Psoas muscle (tissue), 8 donors: ENCODE results near the gene DCC. TPM values are rescaled to one million over a fixed set of nuclear protein-coding genes. Genes with fewer than 3 reads are reported as not detected.

Source experiments
- ATAC-seq, 4 donors: fragments of 200-7000 bp; cut with Tn5 transposase; one replicate each; pipeline ENCODE4 v1.9.1; 2020; ENCODE audit warnings: moderate library complexity in 3 of 4, mild to moderate bottlenecking in 2 of 4
- DNase-seq, 2 donors: peaks; one replicate each; pipeline ENCODE4 v3.0.0-alpha.2; 2020
- H3K27ac ChIP-seq: fragments of 200-600 bp; one replicate; pipeline ENCODE4 v1.8.0; 2022
- H3K27me3 ChIP-seq, 3 donors: fragments of 200-600 bp in 1 of 3; one replicate each; pipeline versions ENCODE4 v1.6.1 to v1.8.0; 2013 to 2022; ENCODE audit warnings: low read length in 2 of 3, mild to moderate bottlenecking in 2 of 3, moderate library complexity in 1 of 3; ENCODE audit not compliant: insufficient read depth in 3 of 3
- H3K36me3 ChIP-seq, 2 donors: fragments of 200-600 bp in 1 of 2; one replicate each; pipeline versions ENCODE4 v1.6.1 to v1.8.0; 2013 to 2022; ENCODE audit warnings: low read depth in 1 of 2, mild to moderate bottlenecking in 1 of 2, moderate library complexity in 1 of 2; ENCODE audit not compliant: insufficient read depth in 1 of 2
- H3K4me1 ChIP-seq: fragments of 200-600 bp; one replicate; pipeline ENCODE4 v1.8.0; 2022
- H3K4me3 ChIP-seq: fragments of 200-600 bp; one replicate; pipeline ENCODE4 v1.8.0; 2022; ENCODE audit warnings: mild to moderate bottlenecking
- H3K9me3 ChIP-seq: fragments of 200-600 bp; one replicate; pipeline ENCODE4 v1.8.0; 2022
- CTCF ChIP-seq: fragments of 200-600 bp; IDR thresholded peaks from one replicate; pipeline ENCODE4 v1.8.0; 2022; ENCODE audit warnings: antibody characterized with exemption
- WGBS, 3 donors: extraction: QIAGEN DNeasy Blood & Tissue Kit; methylation state at CpG; one replicate each; pipeline versions ENCODE4 v1.1.6 to v1.1.7; 2013; 5-methylcytosine and 5-hydroxymethylcytosine counted together
- intact Hi-C, 2 donors: fragments of 100-400 bp; cut with DNase I; formaldehyde crosslinking; loops; one replicate each; pipeline versions ENCODE4 v1.11.0 to v1.14.2; 2022
- polyA plus RNA-seq, 3 donors: library from polyadenylated mRNA; stranded (reverse); fragments of 200-250 nt; gene quantifications; one replicate each; pipeline ENCODE4 v1.2.3, GENCODE V29; 2013
- total RNA-seq, 4 donors: library from RNA; stranded (reverse); fragmentation: NEBNext Ultra II Directional in 2 of 4; extraction: Animal tissue kit (Norgen Biotek cat#: 25700) in 2 of 4; gene quantifications; one replicate each; pipeline versions ENCODE4 v1.2.1 to v1.2.4, GENCODE V29; 2021 to 2023
- donor health status: healthy with polysubstance abuse.
- donor health status: DM: no; HTN: no; CAD: no; lungs with moderate emphysema.
- donor health status: Bipolar disorder and iron deficiency.
- donor health status: healthy.
- donor health status: DM: yes; HTN: yes; CAD: no.
- donor health status: DM: no; HTN: no; CAD: no.
- donor health status: DM: no; HTN: no; CAD: no.
- donor health status: DM: yes; HTN: yes; CAD: no.

DCC gene
- total and polyA plus RNA-seq, 7 donors, result 0.01 to 0.02 TPM; not detected in 5

GRCh38 chr18:53544917-53545316 lies 1204.9 kb downstream of the DCC start:
- 30 to 42% (median 34%) methylated on average over 3 of the region's 3 CpGs for WGBS, 3 donors
- Histone ChIP-seq H3K9me3 (no peaks in the 10 kb centered on the region), H3K4me3 (no peak overlapping the region), H3K36me3 (no peaks in the 10 kb centered on the region), H3K27ac (no peak overlapping the region), H3K4me1 (no peaks in the 10 kb centered on the region), H3K27me3 (no peaks in the 10 kb centered on the region)
- DNase-seq, result no peak
- no peak for TF ChIP-seq CTCF
- intact Hi-C loops, result no loop called here
- ATAC-seq, result no peak

- no peak overlapping the region for H3K27ac ChIP-seq
- no peaks in the 10 kb centered on the region for H3K27me3 ChIP-seq
- TF ChIP-seq CTCF, result no peak
- intact Hi-C loops, result no loop called here
- WGBS, 3 donors, result 35 to 42% (median 40%) methylated on average over 8 of the region's 8 CpGs
- no peak overlapping the region for H3K4me3 ChIP-seq
- H3K36me3 ChIP-seq, result no peaks in the 10 kb centered on the region
- no peaks in the 10 kb centered on the region for H3K9me3 ChIP-seq
- H3K4me1 ChIP-seq, result no peaks in the 10 kb centered on the region
- DNase-seq (no peak), ATAC-seq (no peak)
Observed at GRCh38 chr18:53551868-53552426, 1212.0 kb downstream of the DCC start.

- H3K36me3 ChIP-seq, result no peaks in the 10 kb centered on the region
- WGBS, 3 donors, result 78 to 86% (median 83%) methylated on average over 2 of the region's 2 CpGs
- ATAC-seq, result no peak
- H3K4me3 ChIP-seq, result no peak overlapping the region
- H3K27me3 ChIP-seq, result no peaks in the 10 kb centered on the region
- DNase-seq, result no peak
- intact Hi-C loops, result no loop called here
- no peaks in the 10 kb centered on the region for H3K9me3 ChIP-seq
- no peaks in the 10 kb centered on the region for H3K4me1 ChIP-seq
- TF ChIP-seq CTCF, result no peak
- H3K27ac ChIP-seq, result no peak overlapping the region
Observed at GRCh38 chr18:53553030-53553429, 1213.0 kb downstream of the DCC start.

- Histone ChIP-seq H3K9me3 (no peaks in the 10 kb centered on the region), H3K27ac (no peak overlapping the region), H3K27me3 (no peaks in the 10 kb centered on the region), H3K4me3 (no peak overlapping the region), H3K4me1 (no peaks in the 10 kb centered on the region), H3K36me3 (no peaks in the 10 kb centered on the region)
- DNase-seq (no peak), ATAC-seq (no peak)
- WGBS, 3 donors, result 68 to 77% (median 73%) methylated on average over 2 of the region's 2 CpGs
- TF ChIP-seq CTCF, result no peak
- intact Hi-C loops, result no loop called here
Observed at GRCh38 chr18:53556450-53556849, 1216.5 kb downstream of the DCC start.

- WGBS, 3 donors, result 70 to 79% (median 77%) methylated on average over 2 of the region's 2 CpGs
- intact Hi-C loops, result loop anchor here (10.0 kb wide), 2 partner anchors 554 to 564 kb away; no protein-coding TSS in a partner anchor
- no peak for ATAC-seq
Observed at GRCh38 chr18:53560546-53560945, 1220.5 kb downstream of the DCC start.

More at GRCh38 chr18:53560546-53560945, 1220.5 kb downstream of the DCC start:
- H3K4me3 ChIP-seq, result no peak overlapping the region
- no peak for TF ChIP-seq CTCF
- no peak for DNase-seq
- H3K27me3 ChIP-seq, result peaks cover 0 to 2% (median 0%) of the 10 kb centered on the region in 3 donors
- H3K36me3 ChIP-seq, result no peaks in the 10 kb centered on the region
- no peak overlapping the region for H3K27ac ChIP-seq
- no peaks in the 10 kb centered on the region for H3K4me1 ChIP-seq
- H3K9me3 ChIP-seq, result no peaks in the 10 kb centered on the region
